ENCODE results near the gene SSBP3. TPM values are rescaled to one million over a fixed set of nuclear protein-coding genes. Genes with fewer than 3 reads are reported as not detected.

The SSBP3 gene
- total RNA-seq, 2 experiments from 2014 or later = 55.0 to 58.3 TPM

DNA sequence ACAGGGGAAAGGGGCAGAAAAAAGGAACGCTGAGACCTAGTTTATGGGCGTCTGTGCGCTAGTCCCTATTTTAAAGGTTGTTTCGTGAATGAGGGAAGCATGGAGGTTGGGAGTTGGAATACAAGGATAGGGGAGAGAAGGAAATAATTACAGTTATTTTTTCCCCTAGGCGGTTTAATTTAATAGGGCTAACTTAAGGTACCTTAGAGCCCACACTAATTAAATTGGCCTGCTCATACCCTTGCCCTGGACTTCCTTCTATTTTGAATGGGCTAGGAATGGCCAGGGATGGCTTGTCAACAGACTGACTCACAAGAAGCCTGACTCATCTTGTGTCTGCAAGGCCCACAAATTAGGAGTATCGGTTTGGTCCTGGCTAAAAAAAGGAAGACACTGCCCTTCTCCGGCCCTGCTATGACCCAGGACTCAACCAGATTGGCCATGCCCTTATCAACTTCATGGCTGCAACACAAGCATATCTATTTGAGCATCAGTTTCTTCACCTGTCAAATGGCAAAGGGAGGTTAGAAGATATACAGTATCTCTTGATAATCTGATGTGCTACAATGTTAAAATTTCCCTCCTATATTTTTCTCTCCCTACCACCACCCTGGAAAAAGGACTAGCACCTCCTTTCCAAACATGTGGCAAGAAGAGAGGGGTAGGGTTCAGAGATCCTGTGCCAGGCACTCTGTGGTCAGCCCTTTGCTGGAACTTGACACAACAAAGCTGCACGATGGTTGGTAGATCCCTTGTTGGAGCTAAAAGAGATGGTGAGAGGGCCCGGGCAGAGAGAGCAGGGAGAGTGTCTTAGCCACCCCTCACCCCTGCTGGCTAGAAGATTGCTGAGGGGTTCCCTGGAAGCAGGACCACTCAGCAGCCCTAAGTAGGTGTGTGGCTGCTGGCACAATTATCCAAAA is 2.2 kb upstream of the SSBP3 start:
- Mint-ChIP-seq H3K27ac (peak overlapping the region; percentile 59), H3K4me1 (ENCODE audit: low read depth) (peaks cover 49% of the 10 kb centered on the region), H3K4me3 (no peak overlapping the region), H3K36me3 (ENCODE audit: low read depth) (peaks cover 9% of the 10 kb centered on the region), H3K9me3 (no peaks in the 10 kb centered on the region), H3K27me3 (ENCODE audit: low read depth) (no peaks in the 10 kb centered on the region)
- DNase-seq = peak; percentile 18
- intact Hi-C loops (cut with micrococcal nuclease) = loop anchor here (1.0 to 10.0 kb wide), 4 partner anchors 13 to 524 kb away; partner anchors contain the start of genes TTC4 and YIPF1
- CTCF ChIA-PET = interaction anchor here (2.3 kb wide), 1 partner anchor 81 kb away, joined by 12 read pairs; no protein-coding TSS in a partner anchor

DNA sequence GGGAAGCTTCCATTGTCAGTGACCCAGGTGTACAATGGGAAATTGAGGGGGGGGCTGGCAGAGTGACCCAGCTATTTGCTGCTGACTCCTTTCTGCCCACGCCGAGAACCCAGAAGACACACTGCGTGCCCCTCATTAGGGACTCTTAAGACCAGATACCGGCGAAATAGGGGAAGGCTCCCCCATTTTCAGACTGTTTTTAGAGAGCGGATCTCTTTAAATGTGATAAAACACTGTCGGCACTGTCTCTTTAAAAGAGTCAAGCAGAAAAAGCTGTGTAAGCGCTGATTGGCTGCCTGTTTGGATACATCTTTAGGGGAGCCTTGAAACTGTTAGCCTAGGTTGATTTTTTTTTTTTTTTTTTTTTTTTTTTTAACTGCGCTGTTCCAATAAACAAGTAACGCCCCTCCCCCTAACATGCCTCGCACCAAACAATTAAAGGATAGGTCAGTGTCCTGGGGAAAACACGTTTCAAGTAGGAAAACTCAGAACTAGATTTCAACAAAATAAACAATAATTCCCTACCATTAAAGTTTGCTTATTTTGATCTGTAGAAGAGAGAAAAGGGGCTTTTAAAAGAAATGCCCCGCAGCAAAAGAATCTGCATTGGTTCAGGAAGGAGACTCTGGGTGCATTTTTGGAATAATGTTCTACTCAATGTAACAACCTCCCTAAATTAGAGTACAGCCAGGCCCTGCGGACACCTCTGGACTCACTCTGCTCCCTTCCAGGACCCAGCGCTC is 1.4 kb upstream of the SSBP3 start:
- Mint-ChIP-seq H3K4me3 (peak overlapping the region; percentile 83), H3K27ac (peak overlapping the region; percentile 93), H3K36me3 (ENCODE audit: low read depth) (peaks cover 17% of the 10 kb centered on the region), H3K4me1 (ENCODE audit: low read depth) (peaks cover 52% of the 10 kb centered on the region), H3K9me3 (no peaks in the 10 kb centered on the region), H3K27me3 (ENCODE audit: low read depth) (no peaks in the 10 kb centered on the region)
- peak; percentile 78 for DNase-seq
- CTCF ChIA-PET = interaction anchor here (0.7 to 2.3 kb wide), 3 partner anchors 61 to 383 kb away, joined by 4 to 12 read pairs (median 7); no protein-coding TSS in a partner anchor
- intact Hi-C loops (cut with micrococcal nuclease) = loop anchor here (1.0 to 10.0 kb wide), 13 partner anchors 8 to 569 kb away; partner anchors contain the start of genes CYB5RL, MRPL37, NDC1 and PARS2

DNA sequence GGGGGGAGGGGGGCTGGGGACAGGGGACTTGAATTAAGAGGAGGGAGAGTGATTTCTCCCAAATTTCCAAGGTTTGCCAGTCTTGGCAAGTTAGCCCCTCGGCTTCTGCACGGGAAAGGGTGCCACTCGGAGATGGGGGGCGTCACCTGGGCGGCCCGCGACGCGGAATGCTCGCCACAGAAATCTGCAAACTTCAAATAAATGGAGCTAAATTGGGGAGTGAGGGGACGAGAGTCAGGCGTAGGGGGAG is 885 bp upstream of the SSBP3 start:
- peak overlapping the region; percentile 93 for H3K27ac Mint-ChIP-seq
- CTCF ChIA-PET = interaction anchor here (0.7 to 2.3 kb wide), 3 partner anchors 61 to 384 kb away, joined by 4 to 12 read pairs (median 7); no protein-coding TSS in a partner anchor
- H3K36me3 Mint-ChIP-seq (ENCODE audit: low read depth) = peaks cover 22% of the 10 kb centered on the region
- no peak for DNase-seq
- no peaks in the 10 kb centered on the region for H3K9me3 Mint-ChIP-seq
- peak overlapping the region; percentile 83 for H3K4me3 Mint-ChIP-seq
- intact Hi-C loops (cut with micrococcal nuclease) = loop anchor here (1.0 to 10.0 kb wide), 13 partner anchors 8 to 568 kb away; partner anchors contain the start of genes CYB5RL, MRPL37, NDC1 and PARS2
- no peaks in the 10 kb centered on the region for H3K27me3 Mint-ChIP-seq (ENCODE audit: low read depth)
- peaks cover 55% of the 10 kb centered on the region for H3K4me1 Mint-ChIP-seq (ENCODE audit: low read depth)

DNA sequence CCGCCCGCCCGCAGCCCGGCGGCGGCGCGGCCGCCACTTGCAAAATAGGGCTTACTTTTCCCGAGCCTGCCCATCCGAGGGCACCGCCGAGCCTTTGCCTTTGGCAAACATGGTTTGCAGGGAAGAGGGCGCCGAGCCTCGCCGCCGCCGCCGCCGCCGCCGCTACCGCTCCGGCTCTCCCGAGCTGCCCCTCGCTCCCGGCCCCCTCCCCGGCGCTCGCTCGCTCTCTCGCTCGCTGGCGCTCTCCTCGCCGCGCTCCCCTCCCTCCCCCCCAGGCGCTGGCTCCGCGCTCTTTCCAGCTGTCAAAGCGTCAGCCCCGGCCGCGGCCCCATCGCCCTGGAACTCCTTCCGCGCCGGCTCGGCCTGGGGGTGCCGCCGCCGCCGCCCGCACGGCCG is 298 bp downstream of the SSBP3 start:
- peak overlapping the region; percentile 52 for H3K4me3 Mint-ChIP-seq
- intact Hi-C loops (cut with micrococcal nuclease) = loop anchor here (2.0 to 10.0 kb wide), 4 partner anchors 55 to 567 kb away; partner anchors contain the start of genes NDC1, TTC4 and YIPF1
- no peak for DNase-seq

DNA sequence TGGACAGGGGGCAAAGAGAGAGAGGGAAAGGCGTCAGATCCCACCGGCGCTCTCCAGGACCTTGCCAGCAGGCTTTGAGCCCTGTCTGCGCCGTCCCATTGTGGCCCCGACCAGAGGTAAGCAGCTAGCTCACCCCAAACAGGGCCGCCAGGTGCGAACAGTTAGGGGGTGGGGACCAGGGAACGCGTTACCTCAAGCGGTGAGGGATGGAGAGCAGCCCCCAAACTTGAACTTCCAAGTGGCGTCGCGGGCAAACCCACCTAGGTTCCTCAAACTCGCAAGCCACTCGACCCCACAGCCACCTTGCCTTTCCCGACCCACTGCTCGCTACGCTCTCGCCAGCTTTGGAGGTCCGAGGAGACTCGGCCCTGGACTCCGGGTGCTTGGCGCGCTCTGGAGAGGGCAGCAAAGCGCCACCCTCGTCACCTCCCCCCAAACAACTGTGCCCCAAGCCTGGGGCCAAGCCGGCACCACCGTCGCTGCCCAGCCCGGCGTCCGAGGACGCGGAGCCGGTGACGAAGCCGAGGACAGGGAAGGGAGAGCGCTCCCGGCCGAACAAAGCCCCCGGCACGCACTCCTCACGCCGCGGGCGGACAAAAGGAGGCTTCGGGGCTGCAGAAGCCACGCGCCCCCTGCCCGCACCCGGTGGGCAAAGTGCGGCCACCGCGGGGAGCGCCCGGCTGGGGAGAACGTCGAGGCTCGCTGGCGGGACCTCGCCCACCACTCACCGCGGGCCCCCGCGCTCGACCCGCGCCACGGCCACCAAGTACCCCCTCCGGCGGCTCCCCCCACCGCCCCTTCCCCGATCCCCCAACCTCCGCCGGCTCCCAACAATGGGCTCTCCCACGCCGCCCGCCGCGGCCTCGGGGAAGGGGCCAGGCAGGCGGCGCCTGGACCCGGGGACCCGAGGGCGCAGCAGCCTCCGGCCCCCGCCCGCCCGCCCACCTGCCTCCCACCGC is 976 bp downstream of the SSBP3 start:
- intact Hi-C loops (cut with micrococcal nuclease) = loop anchor here (5.0 to 10.0 kb wide), 3 partner anchors 312 to 520 kb away; partner anchors contain the start of genes IFT25, LRRC42, TTC4 and YIPF1
- CTCF ChIA-PET = interaction anchor here (0.7 to 1.1 kb wide), 2 partner anchors 28 to 545 kb away, joined by 3 read pairs; no protein-coding TSS in a partner anchor
- H3K4me1 Mint-ChIP-seq (ENCODE audit: low read depth) = peaks cover 72% of the 10 kb centered on the region
- H3K27me3 Mint-ChIP-seq (ENCODE audit: low read depth) = no peaks in the 10 kb centered on the region
- peak; percentile 39 for DNase-seq
- H3K9me3 Mint-ChIP-seq = no peaks in the 10 kb centered on the region
- peaks cover 40% of the 10 kb centered on the region for H3K36me3 Mint-ChIP-seq (ENCODE audit: low read depth)
- H3K27ac Mint-ChIP-seq = no peak overlapping the region
- H3K4me3 Mint-ChIP-seq = peak overlapping the region; percentile 78

More for the DNA sequence above, 298 bp downstream of the SSBP3 start:
- Mint-ChIP-seq H3K4me1 (ENCODE audit: low read depth) (peaks cover 67% of the 10 kb centered on the region), H3K27ac (no peak overlapping the region), H3K9me3 (no peaks in the 10 kb centered on the region), H3K27me3 (ENCODE audit: low read depth) (no peaks in the 10 kb centered on the region), H3K36me3 (ENCODE audit: low read depth) (peaks cover 33% of the 10 kb centered on the region)
- CTCF ChIA-PET = interaction anchor here (1.0 to 2.3 kb wide), 3 partner anchors 48 to 83 kb away, joined by 3 to 12 read pairs (median 7); no protein-coding TSS in a partner anchor

DNA sequence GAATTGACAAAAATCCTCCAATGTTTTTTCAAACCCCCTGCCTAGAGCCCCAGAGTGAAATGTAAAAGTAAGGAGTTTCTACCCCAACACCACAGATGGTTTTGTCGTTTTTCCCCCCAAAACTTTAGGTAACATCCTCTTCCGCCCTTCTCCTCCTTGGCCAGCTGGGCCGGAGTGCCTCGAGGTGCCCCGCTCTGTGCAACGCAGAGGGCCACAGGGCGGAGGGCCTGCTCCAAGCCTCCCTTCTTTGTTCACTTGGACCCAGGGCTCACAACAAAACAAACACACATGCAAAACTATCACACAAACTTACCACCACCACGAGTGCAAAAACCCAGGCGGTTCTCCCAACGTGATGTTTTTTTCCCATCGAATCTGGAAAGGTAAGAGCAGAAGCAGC is 1.9 kb downstream of the SSBP3 start:
- Mint-ChIP-seq H3K9me3 (no peaks in the 10 kb centered on the region), H3K4me3 (peak overlapping the region; percentile 78), H3K27me3 (ENCODE audit: low read depth) (no peaks in the 10 kb centered on the region), H3K36me3 (ENCODE audit: low read depth) (peaks cover 47% of the 10 kb centered on the region), H3K4me1 (ENCODE audit: low read depth) (peaks cover 73% of the 10 kb centered on the region), H3K27ac (peak overlapping the region; percentile 62)
- CTCF ChIA-PET = interaction anchor here (0.6 to 1.1 kb wide), 5 partner anchors 27 to 544 kb away, joined by 3 to 4 read pairs (median 3); partner anchors contain the start of genes CYB5RL and MRPL37
- intact Hi-C loops (cut with micrococcal nuclease) = loop anchor here (5.0 to 10.0 kb wide), 2 partner anchors 457 to 519 kb away; partner anchors contain the start of genes IFT25, LRRC42 and YIPF1
- no peak for DNase-seq

GRCh38 chr1:54403808-54404261 is 2.4 kb downstream of the SSBP3 start:
- Mint-ChIP-seq H3K9me3 (no peaks in the 10 kb centered on the region), H3K27me3 (ENCODE audit: low read depth) (no peaks in the 10 kb centered on the region), H3K4me1 (ENCODE audit: low read depth) (peaks cover 73% of the 10 kb centered on the region), H3K36me3 (ENCODE audit: low read depth) (peaks cover 51% of the 10 kb centered on the region), H3K27ac (peak overlapping the region; percentile 62), H3K4me3 (peak overlapping the region; percentile 78)
- peak; percentile 56 for DNase-seq
- CTCF ChIA-PET = interaction anchor here (0.6 to 1.3 kb wide), 5 partner anchors 27 to 204 kb away, joined by 3 to 4 read pairs (median 3); partner anchors contain the start of genes CYB5RL and MRPL37
- intact Hi-C loops (cut with micrococcal nuclease) = loop anchor here (5.0 to 10.0 kb wide), 2 partner anchors 457 to 519 kb away; partner anchors contain the start of genes IFT25, LRRC42 and YIPF1

GRCh38 chr1:54403405-54403804 is 2.8 kb downstream of the SSBP3 start:
- Mint-ChIP-seq H3K27me3 (ENCODE audit: low read depth) (no peaks in the 10 kb centered on the region), H3K27ac (peak overlapping the region; percentile 62), H3K4me1 (ENCODE audit: low read depth) (peaks cover 73% of the 10 kb centered on the region), H3K4me3 (peak overlapping the region; percentile 78), H3K36me3 (ENCODE audit: low read depth) (peaks cover 55% of the 10 kb centered on the region), H3K9me3 (no peaks in the 10 kb centered on the region)
- DNase-seq = no peak
- CTCF ChIA-PET = interaction anchor here (0.6 to 1.3 kb wide), 4 partner anchors 24 to 86 kb away, joined by 3 to 4 read pairs (median 3); no protein-coding TSS in a partner anchor
- intact Hi-C loops (cut with micrococcal nuclease) = loop anchor here (5.0 to 10.0 kb wide), 2 partner anchors 456 to 519 kb away; partner anchors contain the start of genes IFT25, LRRC42 and YIPF1

DNA sequence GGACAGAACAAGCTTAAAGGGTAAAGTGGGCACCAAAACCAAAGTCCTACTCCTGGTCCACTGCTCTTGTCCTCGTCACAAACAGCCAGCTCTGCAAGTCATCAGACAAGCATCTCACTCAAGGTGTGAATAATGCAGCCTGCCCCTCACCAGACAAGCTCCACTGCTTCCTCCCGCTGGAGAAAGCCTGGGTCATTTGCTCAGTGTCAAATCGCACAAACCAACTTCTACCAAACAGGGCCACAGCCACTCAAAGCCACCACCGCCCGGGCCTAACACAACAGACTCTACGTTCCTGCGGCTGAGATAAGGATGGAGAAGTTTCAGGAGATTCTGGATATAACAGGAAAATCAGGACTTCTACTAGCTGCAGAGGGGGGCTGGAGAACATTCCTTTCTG is 3.3 kb downstream of the SSBP3 start:
- Mint-ChIP-seq H3K27ac (no peak overlapping the region), H3K9me3 (no peaks in the 10 kb centered on the region), H3K4me1 (ENCODE audit: low read depth) (peaks cover 73% of the 10 kb centered on the region), H3K36me3 (ENCODE audit: low read depth) (peaks cover 59% of the 10 kb centered on the region), H3K27me3 (ENCODE audit: low read depth) (no peaks in the 10 kb centered on the region), H3K4me3 (no peak overlapping the region)
- CTCF ChIA-PET = interaction anchor here (1.1 to 1.3 kb wide), 2 partner anchors 25 to 28 kb away, joined by 3 read pairs; no protein-coding TSS in a partner anchor
- intact Hi-C loops (cut with micrococcal nuclease) = loop anchor here (5.0 to 10.0 kb wide), 2 partner anchors 456 to 518 kb away; partner anchors contain the start of genes IFT25, LRRC42 and YIPF1
- no peak for DNase-seq

DNA sequence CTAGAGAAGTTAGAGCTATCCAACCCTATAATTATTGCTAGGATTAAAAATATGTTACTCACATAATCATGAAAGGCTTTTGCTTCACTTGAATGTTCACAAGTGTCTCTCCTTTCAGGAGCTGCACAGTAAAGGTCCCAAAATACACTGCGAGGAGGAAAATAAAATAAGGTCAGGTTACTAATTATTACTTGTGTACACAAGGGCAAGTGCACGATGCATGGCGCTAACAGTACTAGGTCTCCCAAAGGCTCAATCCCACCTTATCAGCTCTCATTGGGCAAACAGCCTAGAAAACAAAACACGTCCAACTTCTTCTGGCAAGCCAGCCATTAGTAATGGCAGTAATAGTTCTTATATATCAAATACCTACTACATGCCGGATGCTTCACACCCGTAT is 4.4 kb downstream of the SSBP3 start:
- H3K27ac Mint-ChIP-seq = no peak overlapping the region
- peaks cover 68% of the 10 kb centered on the region for H3K36me3 Mint-ChIP-seq (ENCODE audit: low read depth)

More for the DNA sequence above, 4.4 kb downstream of the SSBP3 start:
- no peak for DNase-seq
- intact Hi-C loops (cut with micrococcal nuclease) = loop anchor here (5.0 to 10.0 kb wide), 2 partner anchors 454 to 517 kb away; partner anchors contain the start of genes IFT25, LRRC42 and YIPF1
- H3K4me3 Mint-ChIP-seq = no peak overlapping the region
- peaks cover 72% of the 10 kb centered on the region for H3K4me1 Mint-ChIP-seq (ENCODE audit: low read depth)
- CTCF ChIA-PET = no interaction called here
- no peaks in the 10 kb centered on the region for H3K9me3 Mint-ChIP-seq
- H3K27me3 Mint-ChIP-seq (ENCODE audit: low read depth) = no peaks in the 10 kb centered on the region

All from activated naive CD4-positive, alpha-beta T cell treated with anti-CD3 and anti-CD28 coated beads for 36 hours (primary cell).